Measurements from ENCODE around the gene ARAP3.

GRCh38 chr5:141675672-141676071 lies 6.4 kb downstream of the ARAP3 start:
- TF ChIP-seq POLR2AphosphoS5 (IDR thresholded peaks at IDR 0.05; ENCODE audit: low read depth, low read length) (no peak), POLR2A (IDR thresholded peaks at IDR 0.05; ENCODE audit: low read depth, low read length) (no peak), POU2F2 (IDR thresholded peaks at IDR 0.05; ENCODE audit: low read depth, low read length) (no peak), TAF1 (IDR thresholded peaks at IDR 0.05; ENCODE audit: low read depth, low read length) (no peak), SPI1 (IDR thresholded peaks at IDR 0.05; ENCODE audit: low read depth, low read length) (no peak)
